DOHH2 (cell line): ENCODE results near the gene ELOVL6.

Experiments used
- H3F3A ChIP-seq: fragments of 200-600 bp; sonication (generic), shearing (Covaris generic); 2 replicates; pipeline ENCODE4 v1.6.0; 2016; ENCODE audit warnings: antibody characterized with exemption, mild to moderate bottlenecking; ENCODE audit not compliant: control insufficient read depth, insufficient read depth
- H3K27ac ChIP-seq: fragments of 200-600 bp; sonication (generic); 2 replicates; pipeline ENCODE4 v1.5.1; 2014; ENCODE audit warnings: low read depth, mild to moderate bottlenecking, low read length, moderate library complexity
- H3K27me3 ChIP-seq: fragments of 200-600 bp; sonication (generic); 2 replicates; pipeline ENCODE4 v1.6.1; 2014; ENCODE audit warnings: mild to moderate bottlenecking, low read length, mixed read lengths; ENCODE audit not compliant: control insufficient read depth
- H3K36me3 ChIP-seq: fragments of 200-600 bp; sonication (generic); 2 replicates; pipeline ENCODE4 v1.6.1; 2014; ENCODE audit warnings: mild to moderate bottlenecking, low read length, moderate library complexity, mixed read lengths; ENCODE audit not compliant: control insufficient read depth
- H3K4me1 ChIP-seq: fragments of 200-600 bp; sonication (generic); 2 replicates; pipeline ENCODE4 v1.6.1; 2014; ENCODE audit warnings: mild to moderate bottlenecking, low read length, mixed read lengths; ENCODE audit not compliant: control insufficient read depth
- H3K4me2 ChIP-seq: fragments of 200-600 bp; sonication (generic); 2 replicates; pipeline ENCODE4 v1.6.0; 2014; ENCODE audit warnings: mild to moderate bottlenecking, low read length, moderate library complexity
- H3K4me3 ChIP-seq: fragments of 200-600 bp; sonication (generic); 2 replicates; pipeline ENCODE4 v1.5.1; 2014; ENCODE audit warnings: mild to moderate bottlenecking, low read length, mixed read lengths
- H3K79me2 ChIP-seq: fragments of 200-600 bp; sonication (generic); 2 replicates; pipeline ENCODE4 v1.6.1; 2014; ENCODE audit warnings: mild to moderate bottlenecking, low read length, mixed read lengths; ENCODE audit not compliant: control insufficient read depth
- H3K9me2 ChIP-seq: fragments of 200-600 bp; sonication (generic); replicated peaks from 2 replicates; pipeline ENCODE4 v1.6.1; 2014; ENCODE audit warnings: mild to moderate bottlenecking, low read length, mixed read lengths; ENCODE audit not compliant: control insufficient read depth
- H3K9me3 ChIP-seq: fragments of 200-600 bp; sonication (generic); 2 replicates; pipeline ENCODE4 v1.6.1; 2014; ENCODE audit warnings: antibody characterized with exemption, low read length, mixed read lengths; ENCODE audit not compliant: control insufficient read depth, insufficient read depth
- H4K20me1 ChIP-seq: fragments of 200-600 bp; sonication (generic); 2 replicates; pipeline ENCODE4 v1.6.0; 2014; ENCODE audit warnings: low read depth, mild to moderate bottlenecking, antibody characterized with exemption, low read length, moderate library complexity; ENCODE audit not compliant: control insufficient read depth, insufficient read depth
- EZH2phosphoT487 ChIP-seq: fragments of 200-600 bp; sonication (generic); IDR thresholded peaks from 2 replicates; pipeline ENCODE4 v1.6.1; 2017; ENCODE audit warnings: borderline replicate concordance, mild to moderate bottlenecking, antibody characterized with exemption, low read length, moderate library complexity, mixed read lengths
- TF ChIP-seq, protein P1 (sequence below): fragments of 200-600 bp; sonication (generic); IDR thresholded peaks from one replicate; pipeline ENCODE4 v1.5.1; 2014; ENCODE audit warnings: antibody characterized with exemption, mild to moderate bottlenecking, low read depth, low read length; ENCODE audit not compliant: poor library complexity, severe bottlenecking

The ELOVL6 gene

DNA sequence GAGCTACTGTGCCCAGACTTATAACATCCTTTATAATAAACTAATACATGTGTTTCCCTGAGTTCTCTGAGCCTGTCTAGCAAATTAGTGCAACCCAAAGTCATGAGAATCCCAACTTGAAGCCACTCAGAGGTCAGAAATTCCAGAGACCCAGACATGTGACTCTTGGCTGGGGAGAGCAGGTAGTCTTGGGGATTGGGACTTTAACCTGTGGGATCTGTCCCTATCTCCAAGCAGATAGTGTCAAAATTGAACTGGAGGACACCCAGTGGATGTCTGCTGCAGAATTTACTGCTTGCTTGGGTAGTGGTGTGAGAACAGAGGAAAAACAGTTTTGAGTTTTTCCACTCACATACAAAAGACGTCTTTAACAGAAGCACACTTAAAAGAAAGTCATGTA lies 26.4 kb downstream of the ELOVL6 start:
- H3K9me3 ChIP-seq: no peaks in the 10 kb centered on the region
- no peaks in the 10 kb centered on the region for H3K27me3 ChIP-seq
- H4K20me1 ChIP-seq: no peaks in the 10 kb centered on the region
- H3K4me3 ChIP-seq: no peak overlapping the region
- no peaks in the 10 kb centered on the region for H3K9me2 ChIP-seq
- no peak overlapping the region for H3K4me2 ChIP-seq
- TF ChIP-seq, protein P1, sequence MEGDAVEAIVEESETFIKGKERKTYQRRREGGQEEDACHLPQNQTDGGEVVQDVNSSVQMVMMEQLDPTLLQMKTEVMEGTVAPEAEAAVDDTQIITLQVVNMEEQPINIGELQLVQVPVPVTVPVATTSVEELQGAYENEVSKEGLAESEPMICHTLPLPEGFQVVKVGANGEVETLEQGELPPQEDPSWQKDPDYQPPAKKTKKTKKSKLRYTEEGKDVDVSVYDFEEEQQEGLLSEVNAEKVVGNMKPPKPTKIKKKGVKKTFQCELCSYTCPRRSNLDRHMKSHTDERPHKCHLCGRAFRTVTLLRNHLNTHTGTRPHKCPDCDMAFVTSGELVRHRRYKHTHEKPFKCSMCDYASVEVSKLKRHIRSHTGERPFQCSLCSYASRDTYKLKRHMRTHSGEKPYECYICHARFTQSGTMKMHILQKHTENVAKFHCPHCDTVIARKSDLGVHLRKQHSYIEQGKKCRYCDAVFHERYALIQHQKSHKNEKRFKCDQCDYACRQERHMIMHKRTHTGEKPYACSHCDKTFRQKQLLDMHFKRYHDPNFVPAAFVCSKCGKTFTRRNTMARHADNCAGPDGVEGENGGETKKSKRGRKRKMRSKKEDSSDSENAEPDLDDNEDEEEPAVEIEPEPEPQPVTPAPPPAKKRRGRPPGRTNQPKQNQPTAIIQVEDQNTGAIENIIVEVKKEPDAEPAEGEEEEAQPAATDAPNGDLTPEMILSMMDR: no peak
- no peak for TF ChIP-seq EZH2phosphoT487
- H3K79me2 ChIP-seq: no peaks in the 10 kb centered on the region
- no peaks in the 10 kb centered on the region for H3K4me1 ChIP-seq
- no peak overlapping the region for H3K27ac ChIP-seq
- H3F3A ChIP-seq: no peaks in the 10 kb centered on the region
- peaks cover 21% of the 10 kb centered on the region for H3K36me3 ChIP-seq

GRCh38 chr4:110170861-110171260 lies 27.6 kb downstream of the ELOVL6 start:
- Histone ChIP-seq H3K4me3 (no peak overlapping the region), H3K79me2 (no peaks in the 10 kb centered on the region), H3K9me2 (no peaks in the 10 kb centered on the region), H3K4me2 (no peak overlapping the region), H3F3A (no peaks in the 10 kb centered on the region), H3K36me3 (peaks cover 21% of the 10 kb centered on the region), H3K27me3 (no peaks in the 10 kb centered on the region), H3K9me3 (no peaks in the 10 kb centered on the region), H3K27ac (no peak overlapping the region), H4K20me1 (no peaks in the 10 kb centered on the region), H3K4me1 (peaks cover 5% of the 10 kb centered on the region)
- no peak for TF ChIP-seq EZH2phosphoT487
- TF ChIP-seq, protein P1: no peak

GRCh38 chr4:110165382-110166286 lies 32.8 kb downstream of the ELOVL6 start:
- TF ChIP-seq, protein P1: no peak
- no peak for TF ChIP-seq EZH2phosphoT487
- Histone ChIP-seq H3K27me3 (no peaks in the 10 kb centered on the region), H3K79me2 (no peaks in the 10 kb centered on the region), H3F3A (no peaks in the 10 kb centered on the region), H3K4me2 (peak overlapping the region; percentile 28), H3K9me3 (no peaks in the 10 kb centered on the region), H3K9me2 (no peaks in the 10 kb centered on the region), H3K27ac (no peak overlapping the region; the same call in 1 of the 2 replicates), H3K36me3 (peaks cover 28% of the 10 kb centered on the region), H3K4me3 (peak overlapping the region; percentile 12; the same call in 1 of the 2 replicates), H3K4me1 (peaks cover 15% of the 10 kb centered on the region), H4K20me1 (no peaks in the 10 kb centered on the region)
